ENCODE data around the gene NR1H3. TPM values are rescaled to one million over a fixed set of nuclear protein-coding genes. Genes with fewer than 3 reads are reported as not detected.
A peak's percentile ranks its signal among the peaks of the same experiment; 100 is the strongest.

NR1H3 gene
- total and polyA plus RNA-seq, 2 of the 4 experiments (the other 2 are of a cell fraction), result 9.1 to 13.6 TPM

DNA sequence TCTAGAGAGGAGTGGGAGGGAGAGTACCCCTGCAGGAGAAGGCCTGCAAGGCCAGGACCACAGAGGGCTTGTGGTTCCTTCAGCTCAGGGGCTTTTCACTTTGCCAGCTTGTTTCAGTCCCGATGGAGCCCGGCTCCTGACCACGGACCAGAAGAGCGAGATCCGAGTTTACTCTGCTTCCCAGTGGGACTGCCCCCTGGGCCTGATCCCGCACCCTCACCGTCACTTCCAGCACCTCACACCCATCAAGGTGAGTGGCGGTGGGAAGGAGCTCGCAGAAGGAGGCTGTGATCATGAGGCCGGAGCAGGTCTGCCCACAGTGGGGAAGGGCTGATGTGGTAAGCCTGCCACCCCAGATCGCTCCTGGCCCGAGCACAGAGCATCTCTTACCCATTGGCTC, 22.6 kb upstream of the NR1H3 start:
- H3K18ac ChIP-seq (ENCODE audit: low read depth, low read length), result no peak overlapping the region
- H3K4me1 ChIP-seq (ENCODE audit: control insufficient read depth, insufficient read depth, low read length), result peaks cover 14% of the 10 kb centered on the region
- intact Hi-C loops (cut with micrococcal nuclease), result loop anchor here (2.0 kb wide), 1 partner anchor 58 kb away; the partner anchor contains the start of gene ARFGAP2
- 0 out of 3 replicates have a peak overlapping the region, but pooled peaks have one; percentile 29 for H2BK15ac ChIP-seq (ENCODE audit: low read depth, low read length)
- in situ Hi-C loops (cut with MboI; ENCODE audit: low sequenced_read_pairs), result no loop called here
- no peak overlapping the region for H4K5ac ChIP-seq (ENCODE audit: low read depth, low read length)
- 0 out of 2 replicates have a peak overlapping the region, but pooled peaks have one; percentile 16 for H3K14ac ChIP-seq (replicated peaks; ENCODE audit: low read depth, low read length)
- POLR2A ChIA-PET (ENCODE audit: unreplicated experiment), result interaction anchor here (1.4 kb wide), 1 partner anchor 13 kb away, joined by 4 read pairs; the partner anchor contains the start of gene ACP2
- H3K23ac ChIP-seq (ENCODE audit: low read depth, low read length), result no peak overlapping the region
- DNase-seq (no peak), ATAC-seq (ENCODE audit: low read depth) (no peak)
- no peak for TF ChIP-seq CHD1 (IDR thresholded peaks at IDR 0.05; ENCODE audit: low read depth, low read length)
- TF ChIP-seq RAD21 (IDR thresholded peaks at IDR 0.05; ENCODE audit: low read length), result no peak
- no peak for TF ChIP-seq RFX5 (IDR thresholded peaks at IDR 0.05; ENCODE audit: low read depth, low read length)
- TF ChIP-seq RCOR1 (IDR thresholded peaks at IDR 0.05; ENCODE audit: insufficient replicate concordance, low read length), result no peak
- TF ChIP-seq BHLHE40 (IDR thresholded peaks at IDR 0.05; ENCODE audit: low read depth, low read length), result no peak
- no peak for TF ChIP-seq MAFK (IDR thresholded peaks at IDR 0.05; ENCODE audit: low read depth, low read length)
- TF ChIP-seq POLR2A (IDR thresholded peaks at IDR 0.05; ENCODE audit: low read depth, low read length), result no peak
- TF ChIP-seq CEBPB (IDR thresholded peaks at IDR 0.05; ENCODE audit: low read depth, low read length), result no peak
- no peak for TF ChIP-seq MXI1 (IDR thresholded peaks at IDR 0.05; ENCODE audit: borderline replicate concordance, low read depth, low read length)
- TF ChIP-seq, protein P1, sequence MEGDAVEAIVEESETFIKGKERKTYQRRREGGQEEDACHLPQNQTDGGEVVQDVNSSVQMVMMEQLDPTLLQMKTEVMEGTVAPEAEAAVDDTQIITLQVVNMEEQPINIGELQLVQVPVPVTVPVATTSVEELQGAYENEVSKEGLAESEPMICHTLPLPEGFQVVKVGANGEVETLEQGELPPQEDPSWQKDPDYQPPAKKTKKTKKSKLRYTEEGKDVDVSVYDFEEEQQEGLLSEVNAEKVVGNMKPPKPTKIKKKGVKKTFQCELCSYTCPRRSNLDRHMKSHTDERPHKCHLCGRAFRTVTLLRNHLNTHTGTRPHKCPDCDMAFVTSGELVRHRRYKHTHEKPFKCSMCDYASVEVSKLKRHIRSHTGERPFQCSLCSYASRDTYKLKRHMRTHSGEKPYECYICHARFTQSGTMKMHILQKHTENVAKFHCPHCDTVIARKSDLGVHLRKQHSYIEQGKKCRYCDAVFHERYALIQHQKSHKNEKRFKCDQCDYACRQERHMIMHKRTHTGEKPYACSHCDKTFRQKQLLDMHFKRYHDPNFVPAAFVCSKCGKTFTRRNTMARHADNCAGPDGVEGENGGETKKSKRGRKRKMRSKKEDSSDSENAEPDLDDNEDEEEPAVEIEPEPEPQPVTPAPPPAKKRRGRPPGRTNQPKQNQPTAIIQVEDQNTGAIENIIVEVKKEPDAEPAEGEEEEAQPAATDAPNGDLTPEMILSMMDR (conservative IDR thresholded peaks at IDR 0.05; ENCODE audit: low read depth, low read length), result no peak
- no peak for TF ChIP-seq MAZ (IDR thresholded peaks at IDR 0.05; ENCODE audit: borderline replicate concordance, low read depth, low read length)
- TF ChIP-seq NFE2L2 (IDR thresholded peaks at IDR 0.05; ENCODE audit: low read depth, low read length), result no peak
- TF ChIP-seq, protein P2, sequence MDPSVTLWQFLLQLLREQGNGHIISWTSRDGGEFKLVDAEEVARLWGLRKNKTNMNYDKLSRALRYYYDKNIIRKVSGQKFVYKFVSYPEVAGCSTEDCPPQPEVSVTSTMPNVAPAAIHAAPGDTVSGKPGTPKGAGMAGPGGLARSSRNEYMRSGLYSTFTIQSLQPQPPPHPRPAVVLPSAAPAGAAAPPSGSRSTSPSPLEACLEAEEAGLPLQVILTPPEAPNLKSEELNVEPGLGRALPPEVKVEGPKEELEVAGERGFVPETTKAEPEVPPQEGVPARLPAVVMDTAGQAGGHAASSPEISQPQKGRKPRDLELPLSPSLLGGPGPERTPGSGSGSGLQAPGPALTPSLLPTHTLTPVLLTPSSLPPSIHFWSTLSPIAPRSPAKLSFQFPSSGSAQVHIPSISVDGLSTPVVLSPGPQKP (IDR thresholded peaks at IDR 0.05; ENCODE audit: borderline replicate concordance, low read depth, low read length), result no peak
- no peak for TF ChIP-seq SMC3 (IDR thresholded peaks at IDR 0.05; ENCODE audit: low read depth, low read length)
- H2AK9ac ChIP-seq (replicated peaks; ENCODE audit: low read depth, low read length, poor library complexity), result peak overlapping the region; percentile 79
- peak overlapping the region; percentile 42 to 69; a peak in 2 of 4 replicates for H4K8ac ChIP-seq (ENCODE audit: low read depth in 2 of 2, low read length in 2 of 2)
- no peaks in the 10 kb centered on the region for H3K27me3 ChIP-seq (ENCODE audit: control insufficient read depth, insufficient read depth, low read length)
- peaks cover 4% of the 10 kb centered on the region; the same call in 1 of the 2 replicates for H3K9me1 ChIP-seq (ENCODE audit: insufficient read depth, low read length)
- no peak overlapping the region for H2AFZ ChIP-seq (replicated peaks; ENCODE audit: low read length, poor library complexity)
- CTCF ChIA-PET, result interaction anchor here (1.0 to 2.8 kb wide), 2 partner anchors 24 to 48 kb away, joined by 3 to 12 read pairs; no protein-coding TSS in a partner anchor
- H3K79me1 ChIP-seq (ENCODE audit: low read depth in 1 of 2, low read length in 2 of 2), result peaks cover 9 to 43% of the 10 kb centered on the region in 2 experiments; a peak in 3 of 4 replicates
- H3K4me3 ChIP-seq (ENCODE audit: insufficient read depth, low read depth, low read length), result no peak overlapping the region
- no peak overlapping the region for H3K4me2 ChIP-seq (ENCODE audit: low read depth, low read length)
- H3K9ac ChIP-seq (ENCODE audit: low read depth, low read length), result no peak overlapping the region
- H2BK20ac ChIP-seq (ENCODE audit: low read depth, low read length), result no peak overlapping the region
- H3K27ac ChIP-seq (ENCODE audit: insufficient read depth, low read length), result no peak overlapping the region; the same call in 1 of the 2 replicates
- no CpG with 5 or more reads among the region's 12 CpGs for WGBS, 2 experiments (ENCODE audit: extremely low coverage in 2 of 2, insufficient read length in 1 of 2)
- H3K9me3 ChIP-seq (ENCODE audit: control insufficient read depth, insufficient read depth, low read length), result no peaks in the 10 kb centered on the region
- no peaks in the 10 kb centered on the region; the same call in 1 of the 2 replicates for H4K20me1 ChIP-seq (ENCODE audit: insufficient read depth, low read length)
- peaks cover 39% of the 10 kb centered on the region for H3K36me3 ChIP-seq (ENCODE audit: control insufficient read depth, insufficient read depth, low read length)
- peak overlapping the region; percentile 59; the same call in 1 of the 2 replicates for H4K91ac ChIP-seq (ENCODE audit: insufficient read depth, low read depth, low read length)
- no TSS peak for BruUV-seq (replicated peaks)
- H2BK5ac ChIP-seq (ENCODE audit: low read depth, low read length, poor library complexity, severe bottlenecking), result peak overlapping the region; percentile 80
- H3K56ac ChIP-seq (ENCODE audit: extremely low read depth, insufficient read depth, low read length), result no peak overlapping the region
- H2BK120ac ChIP-seq (ENCODE audit: low read depth, low read length), result peak overlapping the region; percentile 63; the same call in 1 of the 2 replicates
- dilution Hi-C loops (cut with HindIII; ENCODE audit: low sequenced_read_pairs, unreplicated experiment), result no loop called here
- peak overlapping the region; percentile 61 for H3K4ac ChIP-seq (ENCODE audit: low read depth, low read length)
- peak overlapping the region; percentile 69 for H2AK5ac ChIP-seq (ENCODE audit: low read depth, low read length)
